ENCODE measurements around the gene ESR2.
"Not testable (repeated sequence)": the region's sequence is repeated elsewhere in the genome, so short reads cannot be mapped to it uniquely, and the experiment has no call there.

GRCh38 chr14:64043296-64043695 is 250.9 kb downstream of the ESR2 start:
- TF ChIP-seq POLR2A (IDR thresholded peaks at IDR 0.05; ENCODE audit: control extremely low read depth in 1 of 2, low read depth in 2 of 2, low read length in 2 of 2); CBX8 (IDR thresholded peaks at IDR 0.05; ENCODE audit: borderline replicate concordance, low read depth, low read length); CTCF (IDR thresholded peaks at IDR 0.05; ENCODE audit: control extremely low read depth in 1 of 3, insufficient read depth in 1 of 3, low read depth in 1 of 3, low read length in 3 of 3); JUND (IDR thresholded peaks at IDR 0.05; ENCODE audit: low read length); TBP (IDR thresholded peaks at IDR 0.05; ENCODE audit: low read depth, low read length); USF2 (IDR thresholded peaks at IDR 0.05; ENCODE audit: low read length); POLR2AphosphoS5 (IDR thresholded peaks at IDR 0.05; ENCODE audit: low read depth, low read length); ATF2 (IDR thresholded peaks at IDR 0.05; ENCODE audit: low read length); TAF1 (IDR thresholded peaks at IDR 0.05; ENCODE audit: low read depth, low read length): not testable (repeated sequence)
